SK-N-SH (cell line): ENCODE results near the gene TRPV5.

Source experiments
- POLR2AphosphoS5 ChIP-seq: IDR thresholded peaks from 2 replicates; pipeline ENCODE4 v1.6.1; 2012; ENCODE audit warnings: low read depth, low read length
- TF ChIP-seq, protein P1 (sequence below): fragments of 200-600 bp; sonication (generic); IDR thresholded peaks from 2 replicates; pipeline ENCODE4 v1.6.1; 2017; ENCODE audit warnings: antibody characterized with exemption, mild to moderate bottlenecking, moderate library complexity
- TF ChIP-seq, protein P2 (sequence below): IDR thresholded peaks from 2 replicates; pipeline ENCODE4; 2012

DNA sequence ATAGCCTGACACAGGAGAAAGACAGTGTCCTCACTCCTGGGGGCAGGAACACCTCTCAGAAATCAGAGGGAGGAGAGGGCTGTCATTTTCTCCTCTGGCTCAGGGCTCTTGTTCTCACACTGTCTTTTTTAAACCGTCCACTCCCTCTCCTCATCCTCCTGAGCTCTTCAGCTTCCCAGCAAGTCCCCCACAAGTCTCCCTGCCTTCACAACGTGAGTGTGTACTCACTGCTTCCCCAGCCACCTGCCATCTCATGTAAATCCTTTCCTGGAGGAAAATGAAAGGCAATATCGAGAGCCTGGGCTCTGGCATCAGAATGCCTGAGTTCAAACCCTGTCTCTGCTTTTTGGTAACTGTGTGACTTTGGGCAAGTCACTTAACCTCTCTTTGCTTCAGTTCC is 11.5 kb upstream of the TRPV5 start:
- TF ChIP-seq POLR2AphosphoS5, result no peak
- TF ChIP-seq, protein P1, sequence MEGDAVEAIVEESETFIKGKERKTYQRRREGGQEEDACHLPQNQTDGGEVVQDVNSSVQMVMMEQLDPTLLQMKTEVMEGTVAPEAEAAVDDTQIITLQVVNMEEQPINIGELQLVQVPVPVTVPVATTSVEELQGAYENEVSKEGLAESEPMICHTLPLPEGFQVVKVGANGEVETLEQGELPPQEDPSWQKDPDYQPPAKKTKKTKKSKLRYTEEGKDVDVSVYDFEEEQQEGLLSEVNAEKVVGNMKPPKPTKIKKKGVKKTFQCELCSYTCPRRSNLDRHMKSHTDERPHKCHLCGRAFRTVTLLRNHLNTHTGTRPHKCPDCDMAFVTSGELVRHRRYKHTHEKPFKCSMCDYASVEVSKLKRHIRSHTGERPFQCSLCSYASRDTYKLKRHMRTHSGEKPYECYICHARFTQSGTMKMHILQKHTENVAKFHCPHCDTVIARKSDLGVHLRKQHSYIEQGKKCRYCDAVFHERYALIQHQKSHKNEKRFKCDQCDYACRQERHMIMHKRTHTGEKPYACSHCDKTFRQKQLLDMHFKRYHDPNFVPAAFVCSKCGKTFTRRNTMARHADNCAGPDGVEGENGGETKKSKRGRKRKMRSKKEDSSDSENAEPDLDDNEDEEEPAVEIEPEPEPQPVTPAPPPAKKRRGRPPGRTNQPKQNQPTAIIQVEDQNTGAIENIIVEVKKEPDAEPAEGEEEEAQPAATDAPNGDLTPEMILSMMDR, result no peak
- TF ChIP-seq, protein P2, sequence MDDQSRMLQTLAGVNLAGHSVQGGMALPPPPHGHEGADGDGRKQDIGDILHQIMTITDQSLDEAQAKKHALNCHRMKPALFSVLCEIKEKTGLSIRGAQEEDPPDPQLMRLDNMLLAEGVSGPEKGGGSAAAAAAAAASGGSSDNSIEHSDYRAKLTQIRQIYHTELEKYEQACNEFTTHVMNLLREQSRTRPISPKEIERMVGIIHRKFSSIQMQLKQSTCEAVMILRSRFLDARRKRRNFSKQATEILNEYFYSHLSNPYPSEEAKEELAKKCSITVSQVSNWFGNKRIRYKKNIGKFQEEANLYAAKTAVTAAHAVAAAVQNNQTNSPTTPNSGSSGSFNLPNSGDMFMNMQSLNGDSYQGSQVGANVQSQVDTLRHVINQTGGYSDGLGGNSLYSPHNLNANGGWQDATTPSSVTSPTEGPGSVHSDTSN, result no peak
